ENCODE results near the gene SHROOM3. TPM values are rescaled to one million over a fixed set of nuclear protein-coding genes. Genes with fewer than 3 reads are reported as not detected.

SHROOM3 gene
- total and polyA plus RNA-seq, 12 donors, result 1.1 to 16.2 (median 8.8) TPM

GRCh38 chr4:76680952-76681351 is 245.9 kb downstream of the SHROOM3 start:
- Histone ChIP-seq H3K27me3 (no peaks in the 10 kb centered on the region), H3K27ac (no peak overlapping the region), H3K4me1 (replicated peaks in 1 of 2) (no peaks in the 10 kb centered on the region), H3K4me3 (no peak overlapping the region), H3K9me3 (replicated peaks in 1 of 3) (no peaks in the 10 kb centered on the region), H3K36me3 (replicated peaks in 1 of 2) (no peaks in the 10 kb centered on the region)
- intact Hi-C loops (cut with DNase I), result no loop called here
- DNase-seq, result no peak
- no peak for TF ChIP-seq CTCF (IDR thresholded peaks at IDR 0.05)
- no peak for TF ChIP-seq POLR2A (IDR thresholded peaks at IDR 0.05)

GRCh38 chr4:76681996-76682395 is 247.0 kb downstream of the SHROOM3 start:
- no peak for DNase-seq
- Histone ChIP-seq H3K4me1 (replicated peaks in 1 of 2) (no peaks in the 10 kb centered on the region), H3K36me3 (replicated peaks in 1 of 2) (no peaks in the 10 kb centered on the region), H3K27ac (peak overlapping the region in 3 of 5 donors; percentile 16 to 61 (median 50)), H3K4me3 (no peak overlapping the region), H3K27me3 (no peaks in the 10 kb centered on the region), H3K9me3 (replicated peaks in 1 of 3) (no peaks in the 10 kb centered on the region)
- no peak for TF ChIP-seq POLR2A (IDR thresholded peaks at IDR 0.05)
- no peak for TF ChIP-seq CTCF (IDR thresholded peaks at IDR 0.05)
- 29 to 53% (median 32%) methylated on average over 1 of the region's 1 CpG for WGBS, 4 donors
- intact Hi-C loops (cut with DNase I), result no loop called here

DNA sequence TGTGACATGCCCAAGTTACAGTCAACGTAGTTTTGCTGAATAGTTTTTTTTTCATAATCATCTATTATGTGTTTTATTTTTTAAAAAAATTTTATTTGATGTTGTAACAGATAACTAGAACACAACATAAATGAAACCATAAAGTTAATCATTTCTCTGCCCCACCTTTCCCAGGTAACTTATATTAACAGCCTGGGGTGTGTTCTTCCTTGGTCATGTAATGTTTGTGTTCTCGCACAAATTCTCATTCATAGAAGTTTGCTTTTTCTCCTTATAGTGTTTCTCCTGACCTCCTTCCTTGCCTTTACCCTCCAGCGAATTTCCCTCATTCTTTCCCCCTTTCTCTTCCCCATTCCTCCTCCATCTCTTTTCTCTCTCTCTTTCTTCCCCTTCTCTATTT is 248.1 kb downstream of the SHROOM3 start:
- no peak for TF ChIP-seq CTCF (IDR thresholded peaks at IDR 0.05)
- no peak for TF ChIP-seq POLR2A (IDR thresholded peaks at IDR 0.05)
- H3K27me3 ChIP-seq, result no peaks in the 10 kb centered on the region
- no peaks in the 10 kb centered on the region for H3K36me3 ChIP-seq (replicated peaks in 1 of 2)
- peak overlapping the region in 1 of 5 donors; percentile 61 for H3K27ac ChIP-seq
- no peaks in the 10 kb centered on the region for H3K9me3 ChIP-seq (replicated peaks in 1 of 3)
- H3K4me3 ChIP-seq, result no peak overlapping the region
- no peaks in the 10 kb centered on the region for H3K4me1 ChIP-seq (replicated peaks in 1 of 2)
- no peak for DNase-seq
- 76 to 81% (median 79%) methylated on average over 3 of the region's 3 CpGs for WGBS, 4 donors
- intact Hi-C loops (cut with DNase I), result no loop called here

DNA sequence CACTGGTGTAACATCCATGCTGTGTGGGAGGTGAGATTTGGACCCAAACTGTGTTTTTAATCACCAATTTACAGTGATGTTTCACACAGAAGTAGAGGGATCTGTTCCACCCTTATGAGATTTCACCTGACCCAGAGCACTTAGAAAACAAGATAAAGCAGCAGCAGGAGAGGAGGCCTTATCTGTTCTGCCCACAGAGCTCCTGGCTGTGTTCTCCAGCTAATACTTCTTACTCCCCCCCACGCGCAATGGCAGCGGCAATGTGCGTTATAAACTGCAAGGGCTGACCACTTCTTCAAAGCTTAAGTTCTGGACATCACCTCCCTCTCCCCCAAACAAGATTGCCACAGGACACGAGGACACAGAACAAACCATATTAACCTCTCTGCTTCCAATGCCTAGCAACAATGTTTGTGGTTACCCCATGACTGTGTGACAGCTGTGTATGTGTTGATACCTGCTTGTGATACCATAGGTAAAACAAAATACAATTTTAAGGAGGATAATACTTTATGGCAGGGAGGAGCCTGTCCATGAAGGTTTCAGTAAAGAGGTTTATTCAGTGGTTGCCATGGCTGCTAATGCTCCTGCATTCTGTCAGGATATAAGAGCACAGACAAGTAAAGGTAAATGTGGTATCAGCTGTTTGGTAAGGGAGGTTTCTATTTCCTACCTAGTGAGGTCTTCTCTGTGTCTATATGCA is 252.9 kb downstream of the SHROOM3 start:
- Histone ChIP-seq H3K4me3 (no peak overlapping the region), H3K4me1 (replicated peaks in 1 of 2) (peaks cover 0 to 16% of the 10 kb centered on the region in 2 donors), H3K9me3 (replicated peaks in 1 of 3) (no peaks in the 10 kb centered on the region), H3K27me3 (no peaks in the 10 kb centered on the region), H3K36me3 (replicated peaks in 1 of 2) (no peaks in the 10 kb centered on the region), H3K27ac (peak overlapping the region in 1 of 5 donors; percentile 69)
- WGBS, 4 donors, result 62 to 79% (median 74%) methylated on average over 5 of the region's 5 CpGs
- intact Hi-C loops (cut with DNase I), result no loop called here
- no peak for TF ChIP-seq POLR2A (IDR thresholded peaks at IDR 0.05)
- no peak for TF ChIP-seq CTCF (IDR thresholded peaks at IDR 0.05)
- DNase-seq, result peak in 1 of 7 donors; percentile 60

Data from adrenal gland (tissue), 12 donors.